Nephron progenitor cell (in vitro differentiated cells): Measurements from ENCODE around the gene KMT2C.
A peak's percentile ranks its signal among the peaks of the same experiment; 100 is the strongest.
"Not testable (repeated sequence)": the region's sequence is repeated elsewhere in the genome, so short reads cannot be mapped to it uniquely, and the experiment has no call there.

Source experiments
- DNase-seq: peaks from one replicate; pipeline ENCODE4 v3.0.0; 2021
- H3K27ac Mint-ChIP-seq: 2 replicates; pipeline ENCODE4 v1.8.0; 2021; ENCODE audit warnings: mild to moderate bottlenecking, moderate library complexity, mixed read lengths
- H3K27me3 Mint-ChIP-seq: 2 replicates; pipeline ENCODE4 v1.8.0; 2021; ENCODE audit warnings: mild to moderate bottlenecking, low read depth, mixed read lengths; ENCODE audit not compliant: poor library complexity
- H3K36me3 Mint-ChIP-seq: 2 replicates; pipeline ENCODE4 v1.8.0; 2021; ENCODE audit warnings: low read depth, mixed read lengths
- H3K4me1 Mint-ChIP-seq: 2 replicates; pipeline ENCODE4 v1.8.0; 2021; ENCODE audit warnings: mixed read lengths
- H3K4me3 Mint-ChIP-seq: 2 replicates; pipeline ENCODE4 v1.8.0; 2021; ENCODE audit warnings: mild to moderate bottlenecking, moderate library complexity, mixed read lengths
- H3K9me3 Mint-ChIP-seq: 2 replicates; pipeline ENCODE4 v1.8.0; 2021; ENCODE audit warnings: mild to moderate bottlenecking, moderate library complexity, mixed read lengths
- CTCF ChIP-seq: fragments of 200-600 bp; sonication (generic); IDR thresholded peaks from 2 replicates; pipeline ENCODE4 v1.5.0; 2021; ENCODE audit warnings: antibody characterized with exemption

Gene KMT2C

DNA sequence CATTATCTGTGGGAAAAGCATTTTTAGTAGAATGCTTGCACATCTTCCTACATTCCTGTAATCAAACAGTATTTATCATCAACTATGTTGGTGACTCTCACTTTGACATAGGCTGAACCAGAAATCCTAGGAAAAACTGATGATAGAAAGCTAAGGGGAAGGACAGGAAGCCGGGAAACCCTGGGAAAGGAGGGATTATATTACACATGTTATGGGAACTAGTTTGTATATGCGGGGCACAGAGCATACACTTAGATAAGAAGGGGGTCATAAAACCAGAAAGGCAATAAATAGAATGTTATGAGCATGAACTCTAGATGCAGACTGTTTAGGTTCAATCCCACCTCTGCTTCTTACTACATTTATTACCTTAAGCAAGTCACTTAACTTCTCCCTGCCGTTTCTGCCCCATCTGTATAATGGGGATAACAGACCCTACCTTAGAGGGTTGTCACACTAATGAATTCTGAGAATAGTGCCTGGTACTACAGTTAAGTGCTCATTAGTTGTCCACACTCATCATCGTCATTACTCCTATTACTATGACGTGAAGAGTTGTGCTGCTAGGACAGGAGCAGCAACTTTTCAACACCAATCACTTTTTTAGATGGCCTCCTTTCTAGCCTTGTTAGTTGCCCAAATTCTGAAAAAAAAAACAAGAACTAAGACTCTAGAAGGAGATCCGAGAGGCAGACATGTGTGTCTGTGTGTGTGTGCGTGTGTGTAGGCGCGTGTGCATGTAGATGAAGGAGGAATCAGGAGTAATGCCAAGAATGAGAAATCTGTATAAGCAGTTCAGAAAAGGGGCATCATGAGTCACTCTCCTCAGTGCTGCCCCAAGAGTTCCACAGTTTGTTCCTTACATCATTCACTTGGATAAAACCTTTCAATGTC is 52.2 kb downstream of the KMT2C start:
- no peak overlapping the region for H3K4me3 Mint-ChIP-seq
- no peak for TF ChIP-seq CTCF
- no peak for DNase-seq
- H3K27ac Mint-ChIP-seq: no peak overlapping the region
- H3K27me3 Mint-ChIP-seq: no peaks in the 10 kb centered on the region
- H3K36me3 Mint-ChIP-seq: peaks cover 19% of the 10 kb centered on the region
- peaks cover 7% of the 10 kb centered on the region for H3K4me1 Mint-ChIP-seq
- H3K9me3 Mint-ChIP-seq: peaks cover 40% of the 10 kb centered on the region

DNA sequence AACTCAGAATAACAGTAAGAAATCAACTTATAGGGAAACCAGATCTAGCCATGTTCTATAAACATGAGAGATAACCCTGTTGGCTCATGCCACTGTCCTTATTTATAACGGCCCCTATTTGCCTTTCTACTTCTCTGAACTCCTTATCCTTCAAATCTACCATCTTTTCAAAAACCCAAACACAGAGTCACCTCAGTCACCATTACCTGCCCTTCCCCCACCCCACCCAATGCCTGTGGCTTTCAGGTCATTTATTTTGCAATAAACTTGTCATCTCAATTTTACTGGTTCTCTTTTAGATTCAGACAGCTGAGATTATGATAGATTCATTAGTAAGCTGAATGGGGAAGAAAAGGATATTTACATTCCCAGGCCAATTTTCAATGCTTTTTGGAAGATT is 53.6 kb downstream of the KMT2C start:
- TF ChIP-seq CTCF: no peak
- peaks cover 28% of the 10 kb centered on the region for H3K36me3 Mint-ChIP-seq
- H3K27ac Mint-ChIP-seq: no peak overlapping the region

DNA sequence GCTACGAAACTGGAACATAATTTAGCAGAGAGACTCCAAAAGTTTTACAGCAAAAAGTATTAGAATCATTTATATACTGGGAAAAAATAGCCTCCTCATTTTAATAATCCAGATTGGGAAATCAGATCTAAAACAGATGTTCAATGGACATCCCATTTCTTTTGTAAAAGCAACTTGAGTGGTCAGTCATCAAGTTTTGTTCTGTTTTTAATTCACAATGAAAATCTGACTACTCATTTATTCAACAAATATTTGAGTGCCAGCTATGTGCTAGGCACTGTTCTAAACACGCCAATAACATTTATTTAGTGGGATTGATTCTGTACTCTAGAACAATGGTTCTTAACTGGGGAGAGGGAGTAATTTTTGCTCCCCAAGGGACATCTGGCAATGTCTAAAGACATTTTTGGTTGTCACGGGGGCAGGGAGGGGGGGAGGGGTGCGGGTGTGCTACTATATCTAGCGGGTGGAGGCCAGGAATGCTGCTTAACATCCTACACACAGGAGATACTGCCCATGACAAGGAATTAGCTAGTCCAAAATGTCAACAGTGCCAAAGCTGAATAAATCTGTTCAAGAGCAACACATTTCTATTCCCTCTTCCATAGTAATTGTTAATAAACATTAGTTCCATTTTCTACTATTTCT is 54.7 kb downstream of the KMT2C start:
- not testable (repeated sequence) for H3K27ac Mint-ChIP-seq, H3K4me1 Mint-ChIP-seq, H3K27me3 Mint-ChIP-seq, H3K4me3 Mint-ChIP-seq, DNase-seq
- Mint-ChIP-seq H3K9me3 (peaks cover 50% of the 10 kb centered on the region), H3K36me3 (peaks cover 31% of the 10 kb centered on the region)

More for the DNA sequence above, 53.6 kb downstream of the KMT2C start:
- DNase-seq: no peak
- H3K4me3 Mint-ChIP-seq: no peak overlapping the region
- peaks cover 45% of the 10 kb centered on the region for H3K9me3 Mint-ChIP-seq
- no peaks in the 10 kb centered on the region for H3K27me3 Mint-ChIP-seq
- peaks cover 7% of the 10 kb centered on the region for H3K4me1 Mint-ChIP-seq

GRCh38 chr7:152378497-152378896 is 57.3 kb downstream of the KMT2C start:
- H3K4me3 Mint-ChIP-seq, DNase-seq, H3K27ac Mint-ChIP-seq, H3K27me3 Mint-ChIP-seq, H3K4me1 Mint-ChIP-seq: not testable (repeated sequence)
- Mint-ChIP-seq H3K36me3 (peaks cover 39% of the 10 kb centered on the region), H3K9me3 (peaks cover 60% of the 10 kb centered on the region)

GRCh38 chr7:152376716-152377484 is 58.9 kb downstream of the KMT2C start:
- H3K4me1 Mint-ChIP-seq, H3K27me3 Mint-ChIP-seq, H3K27ac Mint-ChIP-seq, DNase-seq, H3K4me3 Mint-ChIP-seq: not testable (repeated sequence)
- Mint-ChIP-seq H3K36me3 (peaks cover 54% of the 10 kb centered on the region), H3K9me3 (peaks cover 76% of the 10 kb centered on the region)

DNA sequence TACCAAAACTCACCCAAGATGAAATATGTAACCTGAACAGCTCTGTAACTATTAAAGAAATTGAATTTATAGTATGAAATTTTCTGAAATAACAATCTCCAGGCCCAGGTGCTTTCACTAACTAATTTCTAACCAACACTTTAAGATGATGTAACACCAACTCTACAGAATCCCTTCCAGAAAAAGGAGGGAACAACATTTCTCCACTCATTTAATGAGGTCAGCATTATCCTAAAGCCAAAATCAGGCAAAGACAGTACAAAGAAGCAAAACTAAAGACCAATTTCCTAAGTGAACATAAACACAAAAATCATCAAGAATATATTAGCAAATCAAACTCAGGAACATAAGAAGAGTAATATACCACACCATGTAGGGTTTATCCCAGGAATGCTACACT is 65.5 kb downstream of the KMT2C start:
- no peak for TF ChIP-seq CTCF

GRCh38 chr7:152369518-152369917 is 66.3 kb downstream of the KMT2C start:
- no peaks in the 10 kb centered on the region for H3K27me3 Mint-ChIP-seq
- peaks cover 41% of the 10 kb centered on the region for H3K9me3 Mint-ChIP-seq
- no peak for DNase-seq
- peaks cover 4% of the 10 kb centered on the region for H3K4me1 Mint-ChIP-seq
- no peak overlapping the region for H3K4me3 Mint-ChIP-seq
- H3K27ac Mint-ChIP-seq: no peak overlapping the region
- TF ChIP-seq CTCF: no peak
- H3K36me3 Mint-ChIP-seq: peaks cover 65% of the 10 kb centered on the region

More for the DNA sequence above, 65.5 kb downstream of the KMT2C start:
- peaks cover 65% of the 10 kb centered on the region for H3K36me3 Mint-ChIP-seq
- H3K9me3 Mint-ChIP-seq: peaks cover 41% of the 10 kb centered on the region
- peaks cover 4% of the 10 kb centered on the region for H3K4me1 Mint-ChIP-seq
- no peak overlapping the region for H3K4me3 Mint-ChIP-seq
- no peaks in the 10 kb centered on the region for H3K27me3 Mint-ChIP-seq
- DNase-seq: no peak
- peak overlapping the region; percentile 14 for H3K27ac Mint-ChIP-seq
